Measurements from ENCODE around the gene TNNT3.

Gene TNNT3

DNA sequence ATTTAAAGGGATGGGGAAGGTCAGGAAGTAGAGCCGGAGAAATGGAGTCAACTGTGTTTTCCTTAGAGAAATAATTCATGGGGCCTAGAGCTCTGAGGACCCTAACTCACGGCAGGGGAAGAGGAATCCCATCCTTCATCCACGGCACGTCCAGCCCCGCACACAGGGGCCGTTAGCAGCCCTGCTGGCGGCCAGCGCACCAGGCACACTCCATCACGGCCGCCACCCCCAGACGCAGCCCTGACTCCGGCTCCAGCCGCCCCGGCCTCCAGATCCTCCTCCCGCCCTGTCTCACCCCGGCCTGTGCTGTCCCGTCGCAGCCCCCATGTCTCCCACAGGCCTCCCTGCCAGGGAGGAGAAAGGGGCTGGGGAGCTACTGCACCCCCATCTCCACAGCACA, 38.9 kb downstream of the TNNT3 start:
- H3K4me3 ChIP-seq (ENCODE audit: low read depth, low read length), result no peak overlapping the region
- no peak for TF ChIP-seq CTCF (IDR thresholded peaks at IDR 0.05; ENCODE audit: insufficient read depth, low read depth, low read length, missing control alignments)
- no peak for DNase-seq (ENCODE audit: low read depth)

DNA sequence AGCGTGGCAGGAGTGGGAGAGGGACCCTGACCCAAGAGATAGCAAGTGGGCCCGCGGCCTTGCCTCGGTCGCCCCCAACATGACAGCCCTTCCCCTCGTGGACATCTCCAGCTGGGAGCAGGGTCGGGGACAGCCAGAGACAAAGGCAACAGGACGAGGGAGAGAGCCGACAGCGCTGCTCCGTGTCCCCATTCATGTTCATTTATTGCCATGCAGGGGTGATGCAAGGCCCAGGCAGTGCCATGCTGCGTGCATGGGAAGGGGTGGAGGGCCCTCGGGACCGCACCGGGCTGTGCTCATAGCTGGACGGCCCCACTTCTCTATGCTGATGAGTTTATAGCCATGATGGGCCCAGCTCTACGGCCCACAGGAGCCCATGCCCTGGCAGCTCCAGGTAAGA, 40.3 kb downstream of the TNNT3 start:
- H3K4me3 ChIP-seq (ENCODE audit: low read depth, low read length), result no peak overlapping the region
- no peak for TF ChIP-seq CTCF (IDR thresholded peaks at IDR 0.05; ENCODE audit: insufficient read depth, low read depth, low read length, missing control alignments)
- no peak for DNase-seq (ENCODE audit: low read depth)

DNA sequence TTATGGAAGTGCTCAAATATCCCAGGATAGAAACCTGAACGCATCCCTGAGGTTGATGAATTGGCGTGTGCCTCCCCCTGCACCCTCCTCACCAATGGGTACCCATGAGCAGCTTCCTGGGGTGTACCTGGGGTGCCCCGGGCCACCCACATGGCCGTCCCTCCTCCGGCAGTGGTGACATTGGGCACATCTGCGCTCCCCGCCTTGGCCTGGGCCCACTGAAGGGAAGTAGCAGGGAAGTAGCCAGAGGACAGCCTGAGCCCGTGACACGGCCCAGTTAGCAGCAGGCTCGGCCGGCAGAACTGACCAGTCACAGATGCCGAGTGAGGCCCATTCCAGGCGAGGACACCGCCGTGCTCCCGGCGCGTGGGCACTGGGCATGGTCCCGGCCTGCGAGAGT, 44.4 kb downstream of the TNNT3 start:
- no peak for DNase-seq (ENCODE audit: low read depth)
- no peak for TF ChIP-seq CTCF (IDR thresholded peaks at IDR 0.05; ENCODE audit: insufficient read depth, low read depth, low read length, missing control alignments)
- no peak overlapping the region for H3K4me3 ChIP-seq (ENCODE audit: low read depth, low read length)

DNA sequence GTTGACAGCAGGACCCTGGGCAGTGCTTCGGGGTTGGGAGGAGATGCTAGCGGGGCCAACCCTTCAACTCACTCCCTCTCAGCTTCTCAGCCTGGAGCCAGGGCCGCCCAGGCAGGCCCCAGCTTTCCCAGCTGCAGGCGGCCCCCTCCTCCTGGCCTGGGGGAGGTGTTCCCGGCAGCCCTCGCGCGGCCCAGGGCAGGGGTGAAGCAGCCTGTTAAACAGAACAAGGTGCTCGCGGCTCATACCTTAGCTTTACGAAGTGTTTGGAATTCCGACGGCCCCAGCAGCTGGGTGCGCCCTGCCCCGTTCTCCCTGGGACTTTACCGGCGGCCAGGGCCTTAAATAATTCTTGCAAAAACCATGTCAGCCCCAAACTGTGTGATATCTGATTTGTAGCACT, 44.8 kb downstream of the TNNT3 start:
- H3K4me3 ChIP-seq (ENCODE audit: low read depth, low read length), result no peak overlapping the region
- DNase-seq (ENCODE audit: low read depth), result no peak
- no peak for TF ChIP-seq CTCF (IDR thresholded peaks at IDR 0.05; ENCODE audit: insufficient read depth, low read depth, low read length, missing control alignments)

DNA sequence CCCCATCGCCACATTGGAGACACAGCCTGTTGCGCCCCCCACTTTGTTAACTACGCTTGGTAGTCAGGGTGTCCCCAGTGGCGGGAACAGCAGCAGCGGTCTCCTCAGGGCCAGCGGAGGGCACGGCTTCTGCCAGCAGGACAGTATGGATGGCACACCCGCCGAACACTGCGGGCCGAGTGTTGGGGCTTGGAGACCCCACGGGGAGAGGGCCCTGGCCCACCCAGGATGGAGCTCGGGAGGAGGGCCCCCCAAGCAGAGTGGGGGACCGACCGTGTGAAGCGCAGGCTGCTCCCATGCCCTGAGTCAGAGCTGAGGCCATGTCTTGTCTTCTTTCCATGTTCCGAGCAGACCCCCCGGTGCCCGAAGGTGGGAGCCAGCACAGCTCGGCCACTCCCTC, 45.5 kb downstream of the TNNT3 start:
- no peak for DNase-seq (ENCODE audit: low read depth)
- no peak overlapping the region for H3K4me3 ChIP-seq (ENCODE audit: low read depth, low read length)
- no peak for TF ChIP-seq CTCF (IDR thresholded peaks at IDR 0.05; ENCODE audit: insufficient read depth, low read depth, low read length, missing control alignments)

GRCh38 chr11:1966531-1966930, 47.0 kb downstream of the TNNT3 start:
- no peak for DNase-seq (ENCODE audit: low read depth)
- no peak for TF ChIP-seq CTCF (IDR thresholded peaks at IDR 0.05; ENCODE audit: insufficient read depth, low read depth, low read length, missing control alignments)
- H3K4me3 ChIP-seq (ENCODE audit: low read depth, low read length), result no peak overlapping the region

GRCh38 chr11:1967641-1968225, 48.2 kb downstream of the TNNT3 start:
- no peak for DNase-seq (ENCODE audit: low read depth)
- no peak overlapping the region for H3K4me3 ChIP-seq (ENCODE audit: low read depth, low read length)
- no peak for TF ChIP-seq CTCF (IDR thresholded peaks at IDR 0.05; ENCODE audit: insufficient read depth, low read depth, low read length, missing control alignments)
